Endothelial cell of umbilical vein (primary cell): ENCODE data around the gene RNU1-3.
"Not testable (repeated sequence)": the region's sequence is repeated elsewhere in the genome, so short reads cannot be mapped to it uniquely, and the experiment has no call there.

Source experiments
- CTCF ChIP-seq, 2 donors: IDR thresholded peaks; 1 replicate in 1 of 2; 2 replicates in 1 of 2; pipeline ENCODE4 v1.5.1; 2011; ENCODE audit warnings: low read length in 2 of 2, mild to moderate bottlenecking in 2 of 2, moderate library complexity in 2 of 2, control low read depth in 1 of 2, inconsistent platforms in 1 of 2, low read depth in 1 of 2; ENCODE audit not compliant: insufficient read depth in 1 of 2; ENCODE audit errors: extremely low read depth in 1 of 2
- EZH2 ChIP-seq: IDR thresholded peaks from 2 replicates; pipeline ENCODE4 v1.6.1; 2012; ENCODE audit warnings: borderline replicate concordance, low read depth, mild to moderate bottlenecking, moderate library complexity, low read length, inconsistent platforms; ENCODE audit not compliant: severe bottlenecking
- FOS ChIP-seq: IDR thresholded peaks from 2 replicates; pipeline ENCODE4 v1.6.1; 2011; ENCODE audit warnings: mild to moderate bottlenecking, low read length, moderate library complexity, borderline replicate concordance; ENCODE audit not compliant: insufficient read depth
- JUN ChIP-seq: IDR thresholded peaks from 2 replicates; pipeline ENCODE4 v1.6.1; 2011; ENCODE audit warnings: borderline replicate concordance, low read depth; ENCODE audit not compliant: insufficient read length, insufficient read depth
- MAX ChIP-seq: IDR thresholded peaks from 2 replicates; pipeline ENCODE4 v1.6.1; 2011; ENCODE audit not compliant: insufficient read depth, insufficient read length
- MYC ChIP-seq: IDR thresholded peaks from one replicate; pipeline ENCODE4 v1.6.1; 2011; ENCODE audit warnings: mild to moderate bottlenecking, low read depth, low read length
- POLR2A ChIP-seq: IDR thresholded peaks from 2 replicates; pipeline ENCODE4 v1.6.1; 2012; ENCODE audit warnings: low read depth, mild to moderate bottlenecking, control low read depth, low read length
- POLR2AphosphoS5 ChIP-seq: IDR thresholded peaks from 2 replicates; pipeline ENCODE4 v1.6.1; 2012; ENCODE audit warnings: low read depth, mild to moderate bottlenecking, control low read depth, low read length, moderate library complexity; ENCODE audit not compliant: insufficient read depth

- TF ChIP-seq POLR2A; CTCF (IDR thresholded peaks at IDR 0.05; ENCODE audit: extremely low read depth in 1 of 2, insufficient read depth in 1 of 2, low read depth in 1 of 2, low read length in 2 of 2); POLR2AphosphoS5; EZH2; MYC; MAX; JUN; FOS: not testable (repeated sequence)
These were observed 8.5 kb downstream of the RNU1-3 start for GRCh38 chr1:16658234-16658633.
